ENCODE measurements around the gene CDKL5. TPM values are rescaled to one million over a fixed set of nuclear protein-coding genes. Genes with fewer than 3 reads are reported as not detected.

The CDKL5 gene
- total and polyA plus RNA-seq, 8 donors: 10.6 to 37.6 (median 12.8) TPM

DNA sequence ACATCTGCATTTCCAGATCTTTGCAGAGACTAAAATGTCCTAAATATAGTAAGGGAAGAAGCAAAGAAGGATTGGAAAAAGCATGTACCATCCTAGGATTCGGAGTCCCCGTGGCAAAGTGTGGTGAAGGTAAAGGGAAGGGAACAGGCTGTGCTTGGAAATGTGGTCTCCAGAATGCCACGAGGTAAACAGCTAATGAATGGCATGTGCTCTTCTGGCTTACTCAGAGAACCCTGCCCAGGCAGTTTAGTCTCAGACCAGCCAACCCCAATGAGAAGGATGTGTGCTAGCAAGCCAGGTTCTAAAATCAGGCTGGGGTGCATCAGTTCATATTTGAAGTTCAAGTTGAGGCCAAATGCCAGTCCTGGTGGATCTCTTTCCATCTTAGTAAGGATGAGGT, 133.4 kb downstream of the CDKL5 start:
- Histone ChIP-seq H3K4me3 (no peak overlapping the region), H3K27ac (no peak overlapping the region), H3K4me1 (no peaks in the 10 kb centered on the region), H3K9me3 (no peaks in the 10 kb centered on the region), H3K27me3 (no peaks in the 10 kb centered on the region), H3K36me3 (no peaks in the 10 kb centered on the region)
- ATAC-seq (no peak), DNase-seq (no peak)
- intact Hi-C loops (cut with DNase I): no loop called here
- TF ChIP-seq, protein P1, sequence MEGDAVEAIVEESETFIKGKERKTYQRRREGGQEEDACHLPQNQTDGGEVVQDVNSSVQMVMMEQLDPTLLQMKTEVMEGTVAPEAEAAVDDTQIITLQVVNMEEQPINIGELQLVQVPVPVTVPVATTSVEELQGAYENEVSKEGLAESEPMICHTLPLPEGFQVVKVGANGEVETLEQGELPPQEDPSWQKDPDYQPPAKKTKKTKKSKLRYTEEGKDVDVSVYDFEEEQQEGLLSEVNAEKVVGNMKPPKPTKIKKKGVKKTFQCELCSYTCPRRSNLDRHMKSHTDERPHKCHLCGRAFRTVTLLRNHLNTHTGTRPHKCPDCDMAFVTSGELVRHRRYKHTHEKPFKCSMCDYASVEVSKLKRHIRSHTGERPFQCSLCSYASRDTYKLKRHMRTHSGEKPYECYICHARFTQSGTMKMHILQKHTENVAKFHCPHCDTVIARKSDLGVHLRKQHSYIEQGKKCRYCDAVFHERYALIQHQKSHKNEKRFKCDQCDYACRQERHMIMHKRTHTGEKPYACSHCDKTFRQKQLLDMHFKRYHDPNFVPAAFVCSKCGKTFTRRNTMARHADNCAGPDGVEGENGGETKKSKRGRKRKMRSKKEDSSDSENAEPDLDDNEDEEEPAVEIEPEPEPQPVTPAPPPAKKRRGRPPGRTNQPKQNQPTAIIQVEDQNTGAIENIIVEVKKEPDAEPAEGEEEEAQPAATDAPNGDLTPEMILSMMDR (IDR thresholded peaks at IDR 0.05): no peak

DNA sequence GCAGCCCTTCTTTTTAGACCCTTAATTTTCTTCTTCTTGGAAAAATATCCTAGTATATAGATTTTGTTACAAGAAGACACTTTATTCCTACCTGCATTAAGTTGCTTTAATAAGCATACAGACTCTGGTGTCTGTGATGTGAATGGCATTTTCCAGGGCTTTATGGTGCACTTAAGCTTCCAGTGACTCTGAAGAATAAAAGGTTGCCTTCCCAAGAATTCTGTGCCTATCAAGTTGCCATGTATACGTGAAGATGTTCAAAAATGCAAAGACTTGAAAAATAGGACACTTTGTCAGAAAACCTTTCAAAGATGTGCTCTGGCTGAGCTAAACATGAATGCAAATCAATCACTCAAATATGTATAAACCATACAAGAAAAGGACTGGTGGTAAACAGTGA, 135.6 kb downstream of the CDKL5 start:
- ATAC-seq (no peak), DNase-seq (no peak)
- Histone ChIP-seq H3K27me3 (no peaks in the 10 kb centered on the region), H3K36me3 (no peaks in the 10 kb centered on the region), H3K27ac (no peak overlapping the region), H3K4me3 (no peak overlapping the region), H3K4me1 (no peaks in the 10 kb centered on the region), H3K9me3 (no peaks in the 10 kb centered on the region)
- TF ChIP-seq, protein P1 (IDR thresholded peaks at IDR 0.05): no peak
- intact Hi-C loops (cut with DNase I): no loop called here

DNA sequence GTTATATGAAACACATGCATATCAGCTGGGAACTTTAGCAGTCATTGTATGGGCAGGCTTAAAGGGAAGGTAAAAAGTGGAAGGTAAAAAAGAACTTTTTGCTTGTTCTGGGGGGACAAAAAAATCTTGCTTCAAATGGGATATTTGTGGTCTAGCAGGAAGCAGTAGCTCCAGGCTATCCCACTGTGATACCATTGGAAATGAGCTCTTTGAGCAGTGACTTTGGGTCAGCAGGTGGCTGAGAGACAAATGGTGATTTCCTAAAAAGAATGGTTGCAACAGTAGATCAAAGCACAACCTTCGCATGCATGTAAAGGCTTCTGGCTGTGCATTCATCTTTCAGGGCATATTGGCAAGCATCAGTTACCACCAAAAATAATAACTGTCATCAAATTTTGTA, 140.3 kb downstream of the CDKL5 start:
- no peak overlapping the region for H3K27ac ChIP-seq
- no peaks in the 10 kb centered on the region for H3K27me3 ChIP-seq
- ATAC-seq (no peak), DNase-seq (no peak)
- intact Hi-C loops (cut with DNase I): no loop called here
- H3K9me3 ChIP-seq: no peaks in the 10 kb centered on the region
- H3K4me1 ChIP-seq: no peaks in the 10 kb centered on the region
- TF ChIP-seq, protein P1 (IDR thresholded peaks at IDR 0.05): no peak
- no peak overlapping the region for H3K4me3 ChIP-seq
- no peaks in the 10 kb centered on the region for H3K36me3 ChIP-seq

DNA sequence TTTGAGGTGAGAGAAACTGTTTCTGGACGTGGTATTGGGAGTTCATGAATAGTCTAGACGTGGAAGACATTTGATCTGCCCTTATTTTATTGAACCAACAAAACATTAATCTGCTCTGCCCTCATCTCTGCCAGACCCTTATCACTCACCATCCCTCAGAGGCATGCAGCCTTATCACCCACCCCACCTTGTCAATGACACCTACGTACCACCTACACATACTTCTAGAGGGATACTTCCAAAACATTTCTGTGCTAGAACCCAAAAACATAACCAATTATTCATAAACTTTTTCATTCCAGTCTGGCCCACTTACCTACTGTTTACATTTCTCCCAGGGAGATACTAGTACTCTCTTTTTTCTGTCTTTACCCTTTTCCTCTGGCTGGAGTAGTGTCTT, 141.3 kb downstream of the CDKL5 start:
- Histone ChIP-seq H3K27me3 (no peaks in the 10 kb centered on the region), H3K9me3 (no peaks in the 10 kb centered on the region), H3K4me1 (no peaks in the 10 kb centered on the region), H3K36me3 (no peaks in the 10 kb centered on the region), H3K4me3 (no peak overlapping the region), H3K27ac (no peak overlapping the region)
- DNase-seq: no peak
- no peak for ATAC-seq
- TF ChIP-seq, protein P1 (IDR thresholded peaks at IDR 0.05): no peak
- intact Hi-C loops (cut with DNase I): no loop called here

DNA sequence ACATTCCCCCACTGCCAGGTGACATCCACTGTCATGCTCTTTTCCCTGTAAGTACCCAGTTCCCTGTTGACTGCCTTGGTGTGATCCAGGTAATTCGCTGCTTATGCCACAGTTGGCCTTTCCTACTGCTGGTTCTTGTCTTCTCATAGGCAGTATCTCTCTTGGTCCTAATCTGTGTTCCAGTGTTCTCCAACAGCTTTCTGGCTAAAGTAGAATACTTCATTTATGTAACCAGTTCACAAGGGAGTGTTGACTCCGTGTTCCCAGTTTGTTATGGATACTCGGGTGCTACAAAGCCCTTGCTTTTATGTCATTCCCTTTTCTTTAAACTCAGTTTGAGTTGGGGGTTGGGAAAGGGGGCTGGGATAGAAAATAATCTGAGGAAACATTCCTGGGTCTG, 148.1 kb downstream of the CDKL5 start:
- Histone ChIP-seq H3K4me1 (no peaks in the 10 kb centered on the region), H3K4me3 (no peak overlapping the region), H3K36me3 (no peaks in the 10 kb centered on the region), H3K27ac (no peak overlapping the region), H3K27me3 (no peaks in the 10 kb centered on the region), H3K9me3 (no peaks in the 10 kb centered on the region)
- TF ChIP-seq, protein P1 (IDR thresholded peaks at IDR 0.05): no peak
- DNase-seq: no peak
- intact Hi-C loops (cut with DNase I): no loop called here
- ATAC-seq: no peak

All from left lung (tissue), 10 donors.